ENCODE data around the gene TMEM144.
"Not testable (repeated sequence)": the region's sequence is repeated elsewhere in the genome, so short reads cannot be mapped to it uniquely, and the experiment has no call there.

TMEM144 gene

GRCh38 chr4:158192439-158193158 lies 17.7 kb upstream of the TMEM144 start:
- no peak for DNase-seq (ENCODE audit: low read depth)

- DNase-seq (ENCODE audit: low read depth), result peak; percentile 45
These were observed 17.0 kb upstream of the TMEM144 start for GRCh38 chr4:158193171-158193749.

GRCh38 chr4:158195297-158195696 lies 15.0 kb upstream of the TMEM144 start:
- DNase-seq (ENCODE audit: low read depth), result peak; percentile 57

DNA sequence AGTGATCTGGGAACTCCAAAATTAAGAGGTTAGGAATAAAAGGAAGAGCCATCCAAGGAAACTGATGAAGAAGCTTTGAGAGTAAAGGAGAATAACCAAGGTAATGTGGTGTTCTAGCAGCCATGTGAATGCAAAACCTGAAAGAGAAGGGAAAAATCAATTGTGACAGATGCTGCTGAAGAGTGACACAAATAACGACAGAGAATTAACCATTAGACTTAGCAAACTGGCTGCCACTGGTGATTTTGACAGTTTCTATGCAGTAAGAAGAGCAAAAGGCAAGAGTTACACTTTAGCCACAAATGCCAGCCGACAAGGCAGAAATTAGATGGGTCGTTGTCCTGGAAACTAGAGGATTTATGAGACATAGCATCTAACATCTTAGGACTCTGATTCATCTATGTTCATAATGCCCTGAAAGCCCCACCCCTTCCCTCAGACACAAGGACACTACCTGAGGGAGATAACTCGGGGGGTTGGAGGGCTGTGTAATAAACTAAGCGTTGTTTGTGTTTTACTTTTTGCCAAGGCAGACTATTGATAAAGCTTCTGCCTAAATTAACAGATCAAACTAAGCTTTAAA lies 13.0 kb upstream of the TMEM144 start:
- DNase-seq (ENCODE audit: low read depth), result no peak

DNA sequence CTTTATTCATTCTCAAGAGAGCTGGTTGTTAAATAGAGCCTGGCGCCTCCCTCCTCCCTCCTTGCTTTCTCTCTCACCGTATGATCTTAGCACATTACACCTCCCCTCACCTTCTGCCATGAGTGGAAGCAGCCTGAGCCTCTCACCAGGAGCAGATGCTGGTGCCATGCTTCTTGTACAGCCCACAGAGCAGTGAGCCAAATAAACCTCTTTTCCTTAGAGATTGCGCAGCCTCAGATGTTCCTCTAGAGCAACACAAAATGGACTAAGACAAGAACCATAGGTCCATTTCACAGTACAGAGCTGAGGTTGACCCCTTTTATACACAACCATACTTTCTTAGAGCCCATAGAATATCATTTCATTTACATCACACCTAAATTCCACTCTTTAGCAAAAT lies 10.1 kb upstream of the TMEM144 start:
- DNase-seq (ENCODE audit: low read depth), result no peak

DNA sequence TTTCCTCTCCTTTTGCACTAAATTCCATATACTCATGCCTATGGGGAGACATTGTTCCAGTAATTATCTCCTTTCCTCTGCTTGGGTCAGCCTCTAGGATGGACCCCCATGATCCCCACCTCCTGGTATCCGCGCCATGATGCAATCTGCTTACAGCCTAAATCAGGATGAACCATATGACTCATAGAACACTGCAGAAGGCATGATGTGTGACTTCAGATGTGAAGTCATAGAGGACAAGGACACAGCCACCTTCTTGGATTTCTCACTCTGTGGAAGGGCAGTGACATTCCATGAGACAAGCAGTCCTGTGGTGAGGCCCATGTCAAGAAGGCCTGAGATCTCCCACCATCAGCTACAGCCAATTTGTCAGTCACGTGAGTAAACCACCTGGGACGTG lies 9.0 kb upstream of the TMEM144 start:
- DNase-seq (ENCODE audit: low read depth), result no peak

DNA sequence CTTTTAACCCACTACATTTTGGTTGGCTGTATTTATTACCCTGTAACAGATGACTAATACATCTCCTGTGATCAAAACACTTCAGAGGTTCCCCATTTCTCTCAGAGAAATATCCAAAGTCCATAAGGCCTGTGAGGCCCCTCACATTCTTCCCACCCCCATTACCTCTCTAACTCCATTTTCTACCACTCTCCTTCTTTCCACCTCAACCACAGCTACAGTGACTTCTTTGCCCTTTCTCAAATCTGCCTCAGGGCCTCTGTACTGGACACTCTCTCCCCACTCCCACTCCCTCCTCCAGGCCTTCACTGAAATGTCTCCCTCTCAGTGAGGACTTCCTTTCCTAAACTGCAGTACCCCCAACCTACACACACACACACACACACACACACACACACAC lies 8.4 kb upstream of the TMEM144 start:
- no peak for DNase-seq (ENCODE audit: low read depth)

GRCh38 chr4:158202481-158202880 lies 7.8 kb upstream of the TMEM144 start:
- DNase-seq (ENCODE audit: low read depth), result no peak

DNA sequence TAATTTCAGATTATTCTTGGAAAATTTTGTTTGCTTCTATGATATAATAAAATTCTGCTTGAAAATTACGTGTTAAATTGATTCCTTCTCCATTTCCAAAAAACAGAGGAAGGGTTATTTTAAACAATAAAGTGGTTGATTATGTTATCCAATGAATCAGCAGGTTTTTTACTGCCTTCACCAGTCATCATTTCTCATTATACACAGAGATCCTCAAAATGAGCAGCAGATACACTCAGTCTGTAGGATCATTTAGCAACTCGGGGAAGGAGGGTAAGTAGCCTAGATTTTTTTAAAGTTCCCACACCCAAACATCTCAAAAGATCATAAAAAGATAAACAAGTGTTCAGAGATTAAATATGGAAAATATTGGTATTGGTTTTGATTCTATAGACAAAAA lies 6.8 kb upstream of the TMEM144 start:
- no peak for DNase-seq (ENCODE audit: low read depth)

- no peak for DNase-seq (ENCODE audit: low read depth)
These were observed 6.4 kb upstream of the TMEM144 start for GRCh38 chr4:158203929-158204328.

DNA sequence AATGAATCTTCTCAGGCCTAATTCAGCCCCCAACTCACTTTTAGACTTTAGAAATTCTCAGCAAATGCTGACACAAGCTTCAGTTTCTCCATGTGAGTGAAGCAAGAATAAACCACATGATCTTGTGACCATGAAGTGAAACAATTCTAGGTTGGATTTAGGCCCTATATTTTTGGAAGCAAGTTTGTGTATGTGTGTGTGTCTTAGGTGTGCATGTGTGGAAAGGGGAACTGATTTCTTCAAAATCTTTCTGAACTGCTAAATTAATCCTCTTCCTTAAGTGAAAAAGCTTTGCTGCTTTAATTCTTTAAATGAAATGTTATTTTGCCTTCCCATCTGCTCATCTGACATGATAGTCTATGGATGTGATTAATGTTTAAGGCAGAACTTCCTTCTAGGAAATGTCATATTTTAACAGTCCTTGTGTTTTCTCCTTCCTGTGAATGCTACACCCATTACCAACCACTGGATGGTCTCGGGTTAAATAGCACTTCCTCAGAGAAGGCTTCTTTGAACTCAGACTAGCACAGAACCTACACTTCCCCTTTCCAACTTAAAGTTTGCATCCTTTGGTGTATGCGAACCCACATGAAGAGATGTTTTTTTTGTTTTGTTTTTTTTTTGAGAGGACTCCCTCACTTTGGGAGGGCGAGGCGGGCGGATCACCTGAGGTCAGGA lies 1.2 kb upstream of the TMEM144 start:
- no peak for DNase-seq (ENCODE audit: low read depth)

GRCh38 chr4:158211222-158211621 lies 936 bp downstream of the TMEM144 start:
- DNase-seq (ENCODE audit: low read depth), result no peak

DNA sequence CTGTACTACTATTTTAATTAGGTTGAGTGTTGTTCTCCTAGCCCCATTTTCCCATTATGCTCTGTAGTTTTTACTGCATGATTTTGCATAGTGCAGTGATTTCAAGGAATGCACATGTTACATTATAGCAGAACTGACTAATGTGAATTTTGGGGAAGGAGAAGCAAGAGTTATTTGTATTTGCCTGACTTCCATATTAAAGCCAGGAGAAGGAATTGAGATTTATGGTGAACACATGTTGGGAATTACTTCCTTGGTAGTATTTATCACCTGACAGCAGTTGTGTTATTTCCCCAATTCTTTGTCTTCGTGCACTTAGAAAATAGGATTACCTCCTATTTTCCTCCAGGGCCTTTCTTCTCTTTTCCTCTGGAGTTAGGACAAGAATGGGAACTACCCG lies 3.2 kb downstream of the TMEM144 start:
- DNase-seq (ENCODE audit: low read depth), result no peak

- DNase-seq (ENCODE audit: low read depth), result no peak
These were observed 4.6 kb downstream of the TMEM144 start for GRCh38 chr4:158214856-158215255.

- DNase-seq (ENCODE audit: low read depth), result no peak
These were observed 7.5 kb downstream of the TMEM144 start for GRCh38 chr4:158217763-158218162.

DNA sequence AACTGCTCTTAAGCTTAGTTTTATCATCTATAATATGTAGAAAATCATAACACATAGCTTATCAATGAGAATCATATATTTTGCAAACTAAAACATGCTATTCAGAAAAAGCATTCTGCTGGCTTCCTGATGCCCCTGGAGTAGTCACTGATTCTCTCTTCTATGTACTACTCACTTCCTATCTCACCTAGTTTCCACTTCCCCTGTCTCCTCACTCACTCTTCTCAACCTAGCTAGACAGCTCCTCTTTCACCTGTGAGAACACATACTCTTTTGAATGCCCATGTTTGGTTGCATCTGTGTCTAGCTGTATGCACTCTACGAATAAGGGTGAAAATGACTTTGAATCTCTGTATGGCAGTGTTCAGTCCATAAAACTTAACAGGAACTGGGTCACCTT lies 9.3 kb downstream of the TMEM144 start:
- DNase-seq (ENCODE audit: low read depth), result no peak

- DNase-seq (ENCODE audit: low read depth), result not testable (repeated sequence)
These were observed 14.0 kb downstream of the TMEM144 start for GRCh38 chr4:158224318-158224717.

- DNase-seq (ENCODE audit: low read depth), result not testable (repeated sequence)
These were observed 14.7 kb downstream of the TMEM144 start for GRCh38 chr4:158224999-158225398.

DNA sequence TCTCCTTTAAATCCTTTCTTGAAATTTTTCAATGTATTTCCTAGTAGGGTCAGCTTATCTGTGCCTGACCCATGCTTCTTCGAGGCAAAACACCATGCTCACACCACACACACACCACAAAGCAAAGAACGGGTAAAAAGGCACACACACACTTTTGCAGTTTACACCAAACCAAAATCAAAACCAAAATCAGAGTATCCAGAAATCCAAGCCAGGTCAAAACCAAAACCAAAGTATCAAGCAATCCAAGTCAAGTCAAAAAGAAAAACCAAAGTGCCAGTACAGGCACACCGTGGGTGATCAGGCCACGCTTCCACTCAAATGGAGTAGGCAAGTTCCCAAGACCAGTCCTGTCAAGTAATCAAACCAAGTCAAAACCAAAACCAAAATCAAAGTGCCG lies 17.6 kb downstream of the TMEM144 start:
- DNase-seq (ENCODE audit: low read depth), result not testable (repeated sequence)

- not testable (repeated sequence) for DNase-seq (ENCODE audit: low read depth)
These were observed 18.1 kb downstream of the TMEM144 start for GRCh38 chr4:158228399-158228798.

- DNase-seq (ENCODE audit: low read depth), result no peak
These were observed 19.5 kb downstream of the TMEM144 start for GRCh38 chr4:158229768-158230167.

DNA sequence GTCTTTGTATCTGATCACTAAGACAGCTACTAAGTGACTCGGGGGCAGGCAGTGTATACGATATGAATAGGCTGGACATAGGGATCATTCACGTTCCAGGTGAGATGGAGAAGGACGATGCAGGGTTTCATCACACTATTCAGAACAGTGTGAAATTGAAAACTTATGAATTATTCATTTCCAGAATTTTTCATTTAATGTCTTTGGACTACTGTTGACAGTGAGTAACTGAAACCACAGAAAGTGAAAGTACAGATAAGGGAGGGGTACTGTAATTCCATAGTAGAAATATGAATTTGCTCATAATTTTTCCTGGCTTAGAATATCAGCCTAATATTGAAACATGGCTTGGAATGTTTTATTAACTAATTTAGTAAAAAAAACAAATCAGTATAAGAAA lies 24.4 kb downstream of the TMEM144 start:
- DNase-seq (ENCODE audit: low read depth), result no peak
